CD14-positive monocyte (primary cell): ENCODE data around the gene TOB1. TPM values are rescaled to one million over a fixed set of nuclear protein-coding genes. Genes with fewer than 3 reads are reported as not detected.

Experiments
- DNase-seq, 3 donors: peaks; one replicate each; pipeline ENCODE4 v3.0.0-alpha.2; 2011 to 2022
- H2AFZ ChIP-seq: 2 replicates; pipeline ENCODE4 v1.6.0; 2012; ENCODE audit warnings: mild to moderate bottlenecking, low read depth, low read length, inconsistent platforms; ENCODE audit not compliant: insufficient read depth, poor library complexity, severe bottlenecking
- H3K27ac ChIP-seq, 2 donors: 1 replicate in 1 of 2; 2 replicates in 1 of 2; pipeline ENCODE4 v1.5.1; 2012 to 2013; ENCODE audit warnings: low read length in 2 of 2, control low read depth in 1 of 2, inconsistent platforms in 1 of 2, low read depth in 1 of 2, mild to moderate bottlenecking in 1 of 2
- H3K27me3 ChIP-seq, 2 donors: one replicate each; pipeline versions ENCODE4 v1.6.0 to v1.6.1; 2011 to 2013; ENCODE audit warnings: low read length in 2 of 2; ENCODE audit not compliant: control insufficient read depth in 2 of 2, insufficient read depth in 2 of 2
- H3K36me3 ChIP-seq, 2 donors: replicated peaks in 1 of 2; 1 replicate in 1 of 2; 2 replicates in 1 of 2; pipeline versions ENCODE4 v1.5.1 to v1.6.1; 2012 to 2013; ENCODE audit warnings: low read length in 2 of 2, control low read depth in 1 of 2, inconsistent platforms in 1 of 2, mild to moderate bottlenecking in 1 of 2; ENCODE audit not compliant: insufficient read depth in 2 of 2, control insufficient read depth in 1 of 2
- H3K4me1 ChIP-seq, 2 donors: 1 replicate in 1 of 2; 2 replicates in 1 of 2; pipeline versions ENCODE4 v1.5.1 to v1.6.1; 2012 to 2013; ENCODE audit warnings: low read length in 2 of 2, control low read depth in 1 of 2, inconsistent platforms in 1 of 2, mild to moderate bottlenecking in 1 of 2, moderate library complexity in 1 of 2; ENCODE audit not compliant: insufficient read depth in 2 of 2, control insufficient read depth in 1 of 2
- H3K4me2 ChIP-seq: replicated peaks from 2 replicates; pipeline ENCODE3; 2012; ENCODE audit warnings: low read length, moderate library complexity, mild to moderate bottlenecking; ENCODE audit not compliant: poor library complexity, severe bottlenecking; ENCODE audit errors: extremely low read depth
- H3K4me3 ChIP-seq, 3 experiments: fragments of 200-600 bp in 1 of 3; sonication (generic) in 1 of 3; replicated peaks in 1 of 3; 1 replicate in 2 of 3; 2 replicates in 1 of 3; pipeline ENCODE4 v1.5.1; 2011 to 2013; ENCODE audit warnings: low read length in 3 of 3, mild to moderate bottlenecking in 3 of 3, control low read depth in 2 of 3, low read depth in 2 of 3, inconsistent platforms in 1 of 3, moderate library complexity in 1 of 3
- H3K79me2 ChIP-seq: 2 replicates; pipeline ENCODE4 v1.6.0; 2012; ENCODE audit warnings: mild to moderate bottlenecking, control low read depth, inconsistent platforms, low read length, moderate library complexity; ENCODE audit not compliant: insufficient read depth
- H3K9ac ChIP-seq: 2 replicates; pipeline ENCODE4 v1.6.0; 2017; ENCODE audit warnings: low read length, mild to moderate bottlenecking; ENCODE audit not compliant: insufficient read depth, poor library complexity, severe bottlenecking
- H3K9me3 ChIP-seq, 2 donors: replicated peaks in 1 of 2; 1 replicate in 1 of 2; 2 replicates in 1 of 2; pipeline versions ENCODE4 v1.5.1 to v1.6.1; 2012 to 2013; ENCODE audit warnings: low read length in 2 of 2, control low read depth in 1 of 2; ENCODE audit not compliant: control insufficient read depth in 1 of 2, insufficient read depth in 1 of 2
- H4K20me1 ChIP-seq: 2 replicates; pipeline ENCODE4 v1.6.0; 2012; ENCODE audit warnings: mild to moderate bottlenecking, low read length, control low read depth, moderate library complexity; ENCODE audit not compliant: insufficient read depth
- H3K27ac Mint-ChIP-seq, 7 donors: one replicate each; pipeline ENCODE4 v1.8.0; 2020; ENCODE audit warnings: mild to moderate bottlenecking in 7 of 7, mixed read lengths in 7 of 7, moderate library complexity in 6 of 7, inconsistent platforms in 2 of 7
- H3K27me3 Mint-ChIP-seq, 3 donors: one replicate each; pipeline ENCODE4 v1.8.0; 2021 to 2022; ENCODE audit warnings: low read depth in 3 of 3, mild to moderate bottlenecking in 3 of 3, mixed read lengths in 3 of 3, moderate library complexity in 3 of 3, inconsistent platforms in 1 of 3
- H3K36me3 Mint-ChIP-seq, 2 donors: one replicate each; pipeline ENCODE4 v1.8.0; 2020; ENCODE audit warnings: mixed read lengths in 2 of 2, inconsistent platforms in 1 of 2, mild to moderate bottlenecking in 1 of 2
- H3K4me1 Mint-ChIP-seq: one replicate; pipeline ENCODE4 v1.8.0; 2020; ENCODE audit warnings: mild to moderate bottlenecking, mixed read lengths
- H3K4me3 Mint-ChIP-seq, 2 donors: one replicate each; pipeline ENCODE4 v1.8.0; 2020; ENCODE audit warnings: mild to moderate bottlenecking in 2 of 2, mixed read lengths in 2 of 2, moderate library complexity in 1 of 2
- H3K9me3 Mint-ChIP-seq, 7 donors: one replicate each; pipeline ENCODE4 v1.8.0; 2020 to 2022; ENCODE audit warnings: mixed read lengths in 7 of 7, mild to moderate bottlenecking in 6 of 7, moderate library complexity in 6 of 7, inconsistent platforms in 2 of 7
- CTCF ChIP-seq: fragments of 200-600 bp; IDR thresholded peaks from one replicate; pipeline ENCODE4 v1.8.0; 2022; ENCODE audit warnings: antibody characterized with exemption, mild to moderate bottlenecking
- WGBS: methylation state at CpG from one replicate; pipeline ENCODE4 v1.1.5; 2013; ENCODE audit warnings: missing lambda C conversion rate; ENCODE audit not compliant: insufficient coverage; 5-methylcytosine and 5-hydroxymethylcytosine counted together
- intact Hi-C, 2 donors: fragments of 100-400 bp; cut with micrococcal nuclease; formaldehyde crosslinking; loops; one replicate each; pipeline versions ENCODE4 v1.15.0 to v1.15.1; 2023
- polyA plus RNA-seq, 3 donors: library from polyadenylated mRNA; depleted of rRNA in 1 of 3; unstranded in 2 of 3; stranded (reverse) in 1 of 3; fragments of 300-500 nt in 2 of 3; fragments of >200 nt in 1 of 3; fragmentation: Illumina TruSeq in 2 of 3; gene quantifications; 1 replicate in 2 of 3; 2 replicates in 1 of 3; pipeline ENCODE4 v1.2.3, GENCODE V29; 2012 to 2021

Gene TOB1
- polyA plus RNA-seq, 3 donors: 18.5 to 107 (median 41.0) TPM

- Mint-ChIP-seq H3K27me3 (peaks cover 1 to 8% (median 2%) of the 10 kb centered on the region in 3 donors), H3K4me1 (peaks cover 13% of the 10 kb centered on the region), H3K4me3 (no peak overlapping the region), H3K27ac (no peak overlapping the region), H3K36me3 (no peaks in the 10 kb centered on the region), H3K9me3 (peaks cover 0 to 4% (median 0%) of the 10 kb centered on the region in 7 donors)
- no peak for TF ChIP-seq CTCF
- no peak overlapping the region for H3K9ac ChIP-seq
- H3K27me3 ChIP-seq: no peaks in the 10 kb centered on the region
- H3K27ac ChIP-seq: no peak overlapping the region
- H3K79me2 ChIP-seq: no peaks in the 10 kb centered on the region
- H2AFZ ChIP-seq: no peak overlapping the region
- intact Hi-C loops: no loop called here
- H3K36me3 ChIP-seq: no peaks in the 10 kb centered on the region
- DNase-seq: no peak
- peaks cover 11 to 14% of the 10 kb centered on the region in 2 donors for H3K4me1 ChIP-seq
- no peaks in the 10 kb centered on the region for H4K20me1 ChIP-seq
- no peak overlapping the region for H3K4me3 ChIP-seq
- H3K9me3 ChIP-seq: peaks cover 0 to 3% of the 10 kb centered on the region in 2 donors
- H3K4me2 ChIP-seq: no peak overlapping the region
Measured at GRCh38 chr17:50825188-50825587, 41.0 kb downstream of the TOB1 start.

GRCh38 chr17:50824429-50824828, 41.7 kb downstream of the TOB1 start:
- Histone ChIP-seq H3K9ac (no peak overlapping the region), H2AFZ (no peak overlapping the region), H3K4me2 (no peak overlapping the region), H3K79me2 (no peaks in the 10 kb centered on the region), H3K27ac (no peak overlapping the region), H3K27me3 (no peaks in the 10 kb centered on the region), H3K4me1 (peaks cover 7 to 8% of the 10 kb centered on the region in 2 donors), H3K9me3 (peaks cover 0 to 3% of the 10 kb centered on the region in 2 donors), H4K20me1 (no peaks in the 10 kb centered on the region), H3K36me3 (no peaks in the 10 kb centered on the region), H3K4me3 (no peak overlapping the region)
- H3K9me3 Mint-ChIP-seq: peaks cover 0 to 4% (median 0%) of the 10 kb centered on the region in 7 donors
- intact Hi-C loops: no loop called here
- no peak overlapping the region for H3K4me3 Mint-ChIP-seq
- 100% methylated on average over 1 of the region's 2 CpGs for WGBS
- no peak for TF ChIP-seq CTCF
- H3K4me1 Mint-ChIP-seq: peaks cover 6% of the 10 kb centered on the region
- DNase-seq: no peak
- no peaks in the 10 kb centered on the region for H3K36me3 Mint-ChIP-seq
- H3K27me3 Mint-ChIP-seq: peaks cover 1 to 9% (median 2%) of the 10 kb centered on the region in 3 donors
- no peak overlapping the region for H3K27ac Mint-ChIP-seq
